ENCODE measurements around the gene LEAP2. TPM values are rescaled to one million over a fixed set of nuclear protein-coding genes. Genes with fewer than 3 reads are reported as not detected.

LEAP2 gene
- total and polyA plus RNA-seq, 10 of the 15 experiments (the other 5 are each of a cell fraction or from before 2014, with no cell fraction given), result 1.9 to 8.8 (median 2.3) TPM

- TF ChIP-seq CEBPZ (IDR thresholded peaks at IDR 0.05; ENCODE audit: low read depth, low read length) (no peak), ZZZ3 (IDR thresholded peaks at IDR 0.05; ENCODE audit: control insufficient read depth, insufficient read length, low read depth) (no peak)
These were observed 13.5 kb upstream of the LEAP2 start (continued) for GRCh38 chr5:132859889-132860437.

- DNase-seq (ENCODE audit: low read depth, low spot score) (no peak), ATAC-seq (no peak), FAIRE-seq (no peak)
- intact Hi-C loops (cut with micrococcal nuclease; ENCODE audit: unreplicated experiment), result no loop called here
- CTCF ChIA-PET, result interaction anchor here (0.6 to 7.2 kb wide), 10 partner anchors 8 to 563 kb away, joined by 3 to 46 read pairs (median 4); partner anchors contain the start of gene SHROOM1
- no peaks in the 10 kb centered on the region for H4K20me1 ChIP-seq (ENCODE audit: control insufficient read depth, insufficient read depth)
- no peak overlapping the region for H3K4me2 ChIP-seq (ENCODE audit: control insufficient read depth, insufficient read depth)
- BruUV-seq (replicated peaks), result no TSS peak
- no peaks in the 10 kb centered on the region for H3K27me3 ChIP-seq (replicated peaks in 1 of 2; ENCODE audit: control insufficient read depth in 2 of 2, insufficient read depth in 2 of 2, low read length in 1 of 2)
- H3K9ac ChIP-seq (ENCODE audit: control insufficient read depth, insufficient read depth, low read length), result no peak overlapping the region
- SMC1A ChIA-PET (ENCODE audit: uncharacterized antibody, unreplicated experiment), result interaction anchor here (1.0 to 2.1 kb wide), 6 partner anchors 12 to 79 kb away, joined by 3 to 7 read pairs (median 4); no protein-coding TSS in a partner anchor
- peaks cover 2% of the 10 kb centered on the region for H3K4me1 ChIP-seq (ENCODE audit: control insufficient read depth, insufficient read depth, low read length)
- in situ Hi-C loops (cut with MboI), result no loop called here
- H3K79me2 ChIP-seq (ENCODE audit: control insufficient read depth, insufficient read depth, low read length), result no peaks in the 10 kb centered on the region
- WGBS (ENCODE audit: insufficient coverage, insufficient replicate concordance, low lambda C conversion rate, missing lambda C conversion rate), result 12% methylated on average over 5 of the region's 5 CpGs
- no peak overlapping the region for H3K4me3 ChIP-seq
- H3K36me3 ChIP-seq (ENCODE audit: control insufficient read depth in 2 of 2, insufficient read depth in 2 of 2, low read length in 1 of 2), result no peaks in the 10 kb centered on the region
- H3K27ac ChIP-seq (ENCODE audit: control insufficient read depth, insufficient read depth), result no peak overlapping the region
- no peak for TF ChIP-seq EP300 (IDR thresholded peaks at IDR 0.05; ENCODE audit: borderline replicate concordance in 1 of 2, control insufficient read depth in 1 of 2, low read depth in 2 of 2, low read length in 2 of 2)
- TF ChIP-seq EED (IDR thresholded peaks at IDR 0.05; ENCODE audit: low read depth), result no peak
- TF ChIP-seq PML (IDR thresholded peaks at IDR 0.05; ENCODE audit: low read length), result no peak
- TF ChIP-seq BMI1 (IDR thresholded peaks at IDR 0.05; ENCODE audit: borderline replicate concordance), result no peak
- TF ChIP-seq CHD1 (IDR thresholded peaks at IDR 0.05; ENCODE audit: low read depth, low read length), result no peak
- no peak for TF ChIP-seq SMARCA5 (IDR thresholded peaks at IDR 0.05)
- TF ChIP-seq ASH2L (IDR thresholded peaks at IDR 0.05; ENCODE audit: borderline replicate concordance, low read depth), result no peak
- TF ChIP-seq IKZF2 (IDR thresholded peaks at IDR 0.05), result no peak
- no peak for TF ChIP-seq E2F8 (IDR thresholded peaks at IDR 0.05; ENCODE audit: low read depth, partially characterized antibody)
- RAD21 ChIA-PET (ENCODE audit: unreplicated experiment), result interaction anchor here (0.6 to 1.5 kb wide), 3 partner anchors 27 to 31 kb away, joined by 3 to 5 read pairs (median 3); no protein-coding TSS in a partner anchor
- H3K9me3 ChIP-seq (replicated peaks; ENCODE audit: control insufficient read depth, insufficient read depth, low read length), result no peaks in the 10 kb centered on the region
- POLR2A ChIA-PET, result interaction anchor here (1.0 kb wide), 1 partner anchor 47 kb away, joined by 3 read pairs; no protein-coding TSS in a partner anchor
- no peak overlapping the region for H2AFZ ChIP-seq (ENCODE audit: control insufficient read depth, low read depth, low read length)
These were observed 12.7 kb upstream of the LEAP2 start for GRCh38 chr5:132860742-132861141.

All from GM12878 (cell line).